HepG2 (cell line): ENCODE measurements around the gene NME9. TPM values are rescaled to one million over a fixed set of nuclear protein-coding genes. Genes with fewer than 3 reads are reported as not detected.

Experiments
- ATAC-seq: fragments of 200-7000 bp; cut with Tn5 transposase; 3 replicates; pipeline ENCODE4 v1.9.1; 2020; ENCODE audit warnings: mild to moderate bottlenecking, moderate library complexity
- BruUV-seq: library from RNA; stranded (reverse); fragments of 400-500 nt; replicated peaks from 2 replicates; lab custom pipeline; 2021; lab: Mats Ljungman, UMichigan
- CTCF ChIA-PET: fragments of 300-600 bp; formaldehyde crosslinking; extraction: SDS; loops from one replicate; lab custom pipeline; 2021; ENCODE audit warnings: low total read pairs, inconsistent platforms, low intra/inter-chr PET ratio; lab: Yijun Ruan, JAX
- POLR2A ChIA-PET: fragments of 350-600 bp; sonication (Branson Sonifier 250); formaldehyde crosslinking; loops from one replicate; lab custom pipeline; 2020; ENCODE audit warnings: antibody characterized with exemption, inconsistent platforms; lab: Yijun Ruan, JAX
- DNase-seq: peaks from one replicate; pipeline ENCODE4 v3.0.0-alpha.2; 2015; ENCODE audit warnings: low spot score
- FAIRE-seq: peaks from 3 replicates; lab custom pipeline; 2011; peaks lifted over from hg19 to GRCh38; lab: Jason Lieb, UNC
- H2AFZ ChIP-seq: one replicate; pipeline ENCODE4 v1.6.1; 2011; ENCODE audit warnings: low read length, inconsistent platforms
- H3K27ac ChIP-seq: fragments of 300-600 bp; 3 replicates; pipeline ENCODE4 v1.8.0; 2011; ENCODE audit warnings: mixed run types, mild to moderate bottlenecking, mixed read lengths, low read length, inconsistent platforms; ENCODE audit not compliant: insufficient read depth; ENCODE audit errors: extremely low read length
- H3K27me3 ChIP-seq, 2 experiments: fragments of 200-600 bp in 1 of 2; 2 replicates in 1 of 2; 3 replicates in 1 of 2; pipeline versions ENCODE4 v1.6.0 to v1.8.0; 2011; ENCODE audit warnings: low read length in 2 of 2, mild to moderate bottlenecking in 2 of 2, moderate library complexity in 2 of 2, inconsistent platforms in 1 of 2; ENCODE audit not compliant: insufficient read depth in 2 of 2, control insufficient read depth in 1 of 2
- H3K36me3 ChIP-seq, 2 experiments: fragments of 200-600 bp in 1 of 2; replicated peaks in 1 of 2; 2 replicates in 1 of 2; 3 replicates in 1 of 2; pipeline versions ENCODE4 v1.5.1 to v1.8.0; 2011; ENCODE audit warnings: low read length in 2 of 2, inconsistent platforms in 1 of 2; ENCODE audit not compliant: insufficient read depth in 2 of 2, control insufficient read depth in 1 of 2
- H3K4me1 ChIP-seq: 2 replicates; pipeline ENCODE4 v1.5.1; 2012; ENCODE audit warnings: low read length, inconsistent platforms; ENCODE audit not compliant: insufficient read depth
- H3K4me2 ChIP-seq: 2 replicates; pipeline ENCODE4 v1.6.0; 2011; ENCODE audit warnings: low read depth, low read length, inconsistent platforms
- H3K4me3 ChIP-seq, 3 experiments: fragments of 200-600 bp in 1 of 3; sonication (generic), shearing (Covaris generic) in 1 of 3; replicated peaks in 1 of 3; 2 replicates each; pipeline ENCODE4 v1.5.1; 2011 to 2016; ENCODE audit warnings: low read length in 3 of 3, inconsistent platforms in 2 of 3, low read depth in 2 of 3, mild to moderate bottlenecking in 2 of 3, control low read depth in 1 of 3, mixed read lengths in 1 of 3; ENCODE audit not compliant: insufficient read depth in 1 of 3
- H3K79me2 ChIP-seq: one replicate; pipeline ENCODE4 v1.6.1; 2011; ENCODE audit warnings: low read length, inconsistent platforms; ENCODE audit not compliant: insufficient read depth
- H3K9ac ChIP-seq: 2 replicates; pipeline ENCODE4 v1.6.0; 2011; ENCODE audit warnings: mild to moderate bottlenecking, low read depth, low read length, inconsistent platforms; ENCODE audit not compliant: insufficient read depth
- H3K9me3 ChIP-seq: 2 replicates; pipeline ENCODE4 v1.5.1; 2012; ENCODE audit warnings: mild to moderate bottlenecking, low read length
- H4K20me1 ChIP-seq: 2 replicates; pipeline ENCODE4 v1.6.0; 2011; ENCODE audit warnings: inconsistent platforms, mild to moderate bottlenecking, low read length, moderate library complexity; ENCODE audit not compliant: insufficient read depth
- BRD4 ChIP-seq: sonication (generic); formaldehyde crosslinking; IDR thresholded peaks from 2 replicates; pipeline ENCODE4 v1.4.0; 2020; ENCODE audit warnings: missing genetic modification reagents
- CREM ChIP-seq, 2 experiments: sonication (generic) in 1 of 2; formaldehyde crosslinking in 1 of 2; IDR thresholded peaks; 2 replicates each; pipeline versions ENCODE4 v1.4.0 to v1.6.1; 2016 to 2020; ENCODE audit warnings: antibody characterized with exemption in 1 of 2, mild to moderate bottlenecking in 1 of 2, missing genetic modification reagents in 1 of 2
- GATAD2A ChIP-seq: IDR thresholded peaks from 2 replicates; pipeline ENCODE4 v1.6.1; 2016
- HOXA5 ChIP-seq: sonication (generic); formaldehyde crosslinking; IDR thresholded peaks from 2 replicates; pipeline ENCODE4 v1.4.0; 2020; ENCODE audit warnings: missing genetic modification reagents
- KDM5B ChIP-seq: sonication (generic); formaldehyde crosslinking; IDR thresholded peaks from 2 replicates; pipeline ENCODE4 v1.4.0; 2020; ENCODE audit warnings: missing genetic modification reagents, mild to moderate bottlenecking, borderline replicate concordance
- NFKB2 ChIP-seq: sonication (generic); formaldehyde crosslinking; IDR thresholded peaks from 2 replicates; pipeline ENCODE4 v1.4.0; 2020; ENCODE audit warnings: missing genetic modification reagents, borderline replicate concordance
- NR2F6 ChIP-seq, 2 experiments: IDR thresholded peaks; 2 replicates each; pipeline ENCODE4 v1.6.1; 2016; ENCODE audit warnings: antibody characterized with exemption in 1 of 2, mild to moderate bottlenecking in 1 of 2
- PHF8 ChIP-seq: sonication (generic); formaldehyde crosslinking; IDR thresholded peaks from 2 replicates; pipeline ENCODE4 v1.5.0; 2020; ENCODE audit warnings: missing genetic modification reagents
- POLR2A ChIP-seq, 2 experiments: IDR thresholded peaks; 2 replicates each; pipeline ENCODE4 v1.6.1; 2011; ENCODE audit warnings: low read depth in 2 of 2, low read length in 2 of 2, mild to moderate bottlenecking in 1 of 2, moderate library complexity in 1 of 2; ENCODE audit not compliant: insufficient read depth in 1 of 2
- SALL1 ChIP-seq: sonication (generic); formaldehyde crosslinking; IDR thresholded peaks from 2 replicates; pipeline ENCODE4 v1.8.0; 2022; ENCODE audit warnings: mild to moderate bottlenecking, missing genetic modification reagents
- SP5 ChIP-seq: IDR thresholded peaks from 2 replicates; pipeline ENCODE4 v1.6.1; 2016; ENCODE audit warnings: low read depth, borderline replicate concordance
- ZBTB7A ChIP-seq: sonication (generic); formaldehyde crosslinking; IDR thresholded peaks from 2 replicates; pipeline ENCODE4 v1.8.0; 2022; ENCODE audit warnings: mild to moderate bottlenecking, missing genetic modification reagents
- ZFP36L1 ChIP-seq: sonication (generic); formaldehyde crosslinking; IDR thresholded peaks from 2 replicates; pipeline ENCODE4 v1.8.0; 2022; ENCODE audit warnings: mild to moderate bottlenecking, missing genetic modification reagents, moderate library complexity
- ZFP90 ChIP-seq: sonication (generic); formaldehyde crosslinking; IDR thresholded peaks from 2 replicates; pipeline ENCODE4 v1.8.0; 2022; ENCODE audit warnings: missing genetic modification reagents, mild to moderate bottlenecking, inconsistent platforms, borderline replicate concordance
- ZNF644 ChIP-seq: IDR thresholded peaks from 2 replicates; pipeline ENCODE4 v1.6.1; 2016; ENCODE audit warnings: low read depth
- ZNF768 ChIP-seq: sonication (generic); formaldehyde crosslinking; IDR thresholded peaks from 2 replicates; pipeline ENCODE4 v1.4.0; 2020; ENCODE audit warnings: missing genetic modification reagents
- ZSCAN12 ChIP-seq: sonication (generic); formaldehyde crosslinking; IDR thresholded peaks from 2 replicates; pipeline ENCODE4 v1.9.0; 2021; ENCODE audit warnings: mild to moderate bottlenecking, missing genetic modification reagents
- ZSCAN25 ChIP-seq: sonication (generic); formaldehyde crosslinking; IDR thresholded peaks from 2 replicates; pipeline ENCODE4 v1.8.0; 2022; ENCODE audit warnings: mild to moderate bottlenecking, missing genetic modification reagents
- whole genome bisulfite sequencing: methylation state at CpG from one replicate; pipeline ENCODE4 v1.1.6; 2017; ENCODE audit warnings: low lambda C conversion rate; 5-methylcytosine and 5-hydroxymethylcytosine counted together
- in situ Hi-C: cut with HindIII; loops from 2 replicates; pipeline ENCODE4 v1.10.0; 2017; ENCODE audit warnings: low pct_unique_long_range_greater_than_20kb; ENCODE audit not compliant: extremely low pct_ligation_motif_present
- intact Hi-C: fragments of 100-400 bp; cut with micrococcal nuclease; formaldehyde crosslinking; loops from one replicate; pipeline ENCODE4 v1.10.0; 2022; ENCODE audit not compliant: unreplicated experiment
- polyA plus RNA-seq, 8 experiments: library from polyadenylated mRNA; depleted of rRNA in 3 of 8; stranded (reverse) in 7 of 8; unstranded in 1 of 8; fragments of >200 nt; fragmentation: Illumina TruSeq in 4 of 8; extraction: Trizol in 4 of 8; gene quantifications; 2 replicates each; pipeline versions ENCODE4 v1.2.1 to v1.2.3, GENCODE V29; 2011 to 2016; ENCODE audit warnings: low read depth in 4 of 8, missing spikeins in 1 of 8, mixed read lengths in 1 of 8; ENCODE audit not compliant: insufficient read depth in 1 of 8
- total RNA-seq, 5 experiments: library from RNA; depleted of rRNA; stranded (reverse); fragments of >200 nt; fragmentation: Illumina TruSeq; extraction: Trizol; gene quantifications; 2 replicates each; pipeline ENCODE4 v1.2.3, GENCODE V29; 2016; ENCODE audit warnings: low read depth in 1 of 5
- TF ChIP-seq, protein P1 (sequence below): sonication (generic); formaldehyde crosslinking; IDR thresholded peaks from 2 replicates; pipeline ENCODE4 v1.5.0; 2020; ENCODE audit warnings: missing genetic modification reagents, mild to moderate bottlenecking, borderline replicate concordance

The NME9 gene
- total and polyA plus RNA-seq, 2 of the 13 experiments (the other 11 are each of a cell fraction or from before 2014, with no cell fraction given), result not detected

DNA sequence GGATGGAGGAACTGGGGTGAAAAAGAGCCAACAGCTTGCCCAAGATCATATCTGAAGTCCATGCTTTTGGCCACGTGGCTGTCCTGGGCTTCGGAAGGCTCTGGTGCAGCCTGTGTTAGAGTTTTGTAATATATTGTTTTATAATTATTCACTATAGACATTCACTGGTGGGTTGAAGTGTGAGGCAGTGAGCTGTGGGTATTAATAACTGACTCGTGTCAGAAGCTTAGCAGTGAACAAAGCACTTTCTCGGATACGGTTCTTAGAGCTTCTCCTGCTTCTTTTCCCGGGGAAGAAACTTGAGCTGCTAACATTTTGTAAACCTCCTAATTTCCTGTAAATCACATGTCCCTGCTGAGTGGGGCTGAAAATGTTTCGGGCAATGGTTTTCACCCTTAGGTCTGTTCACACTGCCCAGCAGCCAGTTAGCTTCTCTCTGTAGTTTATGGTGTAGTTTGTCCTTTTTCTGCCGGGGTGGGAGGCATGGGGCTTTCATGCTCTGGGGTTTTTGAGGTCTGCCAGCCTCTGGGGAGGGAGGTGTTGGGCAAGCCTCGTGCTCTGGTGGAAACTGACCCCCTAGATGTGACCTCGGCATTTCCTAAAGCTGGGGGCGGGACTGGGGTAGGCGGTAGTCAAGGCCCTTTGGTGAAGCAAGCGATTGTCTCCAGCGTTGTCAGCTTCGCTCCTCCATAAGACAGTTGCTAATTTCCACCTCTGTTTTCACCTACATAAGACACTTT, 20.4 kb upstream of the NME9 start (continued):
- TF ChIP-seq NR2F6 (IDR thresholded peaks at IDR 0.05), result no peak; the same call in 1 of the 2 replicates
- TF ChIP-seq NR2F6 (CRISPR knock-in tag; IDR thresholded peaks at IDR 0.05), result peak; percentile 60; the same call in 1 of the 2 replicates
- no peak for TF ChIP-seq CREM (IDR thresholded peaks at IDR 0.05)
- no peak for TF ChIP-seq CREM (CRISPR knock-in tag; IDR thresholded peaks at IDR 0.05)
- TF ChIP-seq SP5 (CRISPR knock-in tag), result 0 out of 2 replicates have a peak, but pooled peaks have one; percentile 39

DNA sequence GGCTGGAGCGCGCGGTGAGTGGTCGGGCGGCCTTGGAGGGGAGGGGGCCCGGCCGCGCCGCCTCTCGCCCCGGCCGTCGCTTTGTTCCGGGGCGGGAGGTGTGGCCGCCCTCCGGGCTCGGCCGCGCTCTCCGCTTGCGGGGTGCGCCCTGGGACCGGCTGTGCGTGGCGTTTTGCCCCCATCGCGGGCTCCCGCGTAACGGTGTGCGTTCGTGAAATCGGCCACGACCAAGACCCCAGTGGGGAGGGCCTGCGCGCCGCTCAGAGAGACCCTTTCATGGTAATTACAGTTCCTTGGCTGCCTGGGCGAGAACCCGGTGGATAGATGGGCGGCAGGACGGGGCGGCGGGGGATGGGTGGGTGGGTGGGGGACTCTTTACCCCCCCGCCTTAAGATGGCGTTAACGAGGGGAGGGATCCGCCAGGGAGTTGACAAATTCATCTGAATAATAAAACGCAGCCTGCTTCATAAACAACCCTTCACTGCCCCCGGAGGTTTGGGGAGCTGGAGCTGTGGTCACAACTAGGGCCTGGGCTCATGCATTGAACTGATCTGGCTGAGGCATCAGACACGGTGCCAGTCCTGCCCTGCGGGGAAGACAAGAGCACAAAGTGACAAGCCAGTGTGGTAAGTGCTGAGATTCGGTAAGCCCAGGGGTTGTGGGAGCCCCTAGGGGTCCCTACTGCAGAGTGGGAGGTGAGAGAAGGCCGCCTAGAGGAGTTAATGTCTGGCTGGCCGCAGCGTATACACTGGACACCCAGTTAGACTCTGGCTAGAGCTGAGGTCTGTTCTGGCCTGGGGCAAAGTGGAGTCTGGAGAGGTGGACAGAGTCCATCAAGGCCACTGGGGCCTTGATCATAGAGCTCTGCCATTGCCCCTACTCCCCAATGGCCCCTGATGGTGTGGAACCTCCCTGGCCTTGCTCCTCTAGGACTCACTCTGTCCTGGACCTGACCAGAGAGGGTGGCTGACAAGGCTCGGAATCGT, 19.4 kb upstream of the NME9 start:
- POLR2A ChIA-PET, result interaction anchor here (0.7 to 2.8 kb wide), 5 partner anchors 15 to 174 kb away, joined by 3 to 15 read pairs (median 4); partner anchors contain the start of genes DBR1 and ESYT3
- Histone ChIP-seq H3K4me3 (peak overlapping the region; percentile 77 to 86 (median 85); a peak in 5 of 6 replicates), H3K9me3 (no peaks in the 10 kb centered on the region), H3K4me1 (peaks cover 46% of the 10 kb centered on the region), H3K27ac (peak overlapping the region; percentile 77), H3K4me2 (peak overlapping the region; percentile 83), H4K20me1 (no peaks in the 10 kb centered on the region), H3K27me3 (no peaks in the 10 kb centered on the region), H2AFZ (no peak overlapping the region), H3K79me2 (peaks cover 2% of the 10 kb centered on the region), H3K36me3 (no peaks in the 10 kb centered on the region; a peak in 1 of 5 replicates), H3K9ac (peak overlapping the region; percentile 74)
- peak; percentile 48 for FAIRE-seq
- in situ Hi-C loops, result loop anchor here (5.0 kb wide), 1 partner anchor 48 kb away; no protein-coding TSS in a partner anchor
- intact Hi-C loops, result loop anchor here (1.0 to 5.0 kb wide), 3 partner anchors 16 to 162 kb away; partner anchors contain the start of gene ARMC8
- DNase-seq, result peak; percentile 29
- ATAC-seq, result peak; percentile 76
- CTCF ChIA-PET, result interaction anchor here (1.0 to 2.4 kb wide), 2 partner anchors 14 to 17 kb away, joined by 3 to 9 read pairs; no protein-coding TSS in a partner anchor
- 0% methylated on average over 1 of the region's 58 CpGs for WGBS
- BruUV-seq, result no TSS peak
- TF ChIP-seq BRD4 (CRISPR knock-in tag), result 0 out of 2 replicates have a peak, but pooled peaks have one; percentile 28
- 0 out of 2 replicates have a peak, but pooled peaks have one; percentile 23 for TF ChIP-seq ZSCAN25 (CRISPR knock-in tag)
- peak; percentile 53; the same call in 1 of the 2 replicates for TF ChIP-seq ZNF644
- TF ChIP-seq SALL1 (CRISPR knock-in tag), result peak; percentile 24
- peak; percentile 87 for TF ChIP-seq ZNF768 (CRISPR knock-in tag)
- TF ChIP-seq, protein P1, sequence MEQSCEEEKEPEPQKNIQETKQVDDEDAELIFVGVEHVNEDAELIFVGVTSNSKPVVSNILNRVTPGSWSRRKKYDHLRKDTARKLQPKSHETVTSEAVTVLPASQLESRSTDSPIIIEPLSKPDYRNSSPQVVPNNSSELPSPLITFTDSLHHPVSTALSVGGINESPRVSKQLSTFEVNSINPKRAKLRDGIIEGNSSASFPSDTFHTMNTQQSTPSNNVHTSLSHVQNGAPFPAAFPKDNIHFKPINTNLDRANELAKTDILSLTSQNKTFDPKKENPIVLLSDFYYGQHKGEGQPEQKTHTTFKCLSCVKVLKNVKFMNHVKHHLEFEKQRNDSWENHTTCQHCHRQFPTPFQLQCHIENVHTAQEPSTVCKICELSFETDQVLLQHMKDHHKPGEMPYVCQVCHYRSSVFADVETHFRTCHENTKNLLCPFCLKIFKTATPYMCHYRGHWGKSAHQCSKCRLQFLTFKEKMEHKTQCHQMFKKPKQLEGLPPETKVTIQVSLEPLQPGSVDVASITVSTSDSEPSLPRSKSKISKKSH (CRISPR knock-in tag), result 0 out of 2 replicates have a peak, but pooled peaks have one; percentile 41
- peak in 1 of 2 experiments; percentile 48; a peak in 1 of 4 replicates for TF ChIP-seq POLR2A (IDR thresholded peaks at IDR 0.05; ENCODE audit: insufficient read depth in 1 of 2, low read depth in 2 of 2, low read length in 2 of 2)
- 0 out of 2 replicates have a peak, but pooled peaks have one; percentile 44 for TF ChIP-seq KDM5B (CRISPR knock-in tag)
- 0 out of 2 replicates have a peak, but pooled peaks have one; percentile 21 for TF ChIP-seq HOXA5 (CRISPR knock-in tag)
- peak; percentile 28; the same call in 1 of the 2 replicates for TF ChIP-seq PHF8 (CRISPR knock-in tag)
- no peak for TF ChIP-seq ZFP36L1 (CRISPR knock-in tag)
- TF ChIP-seq NFKB2 (CRISPR knock-in tag), result peak; percentile 34; the same call in 1 of the 2 replicates
- 0 out of 2 replicates have a peak, but pooled peaks have one; percentile 31 for TF ChIP-seq ZSCAN12 (CRISPR knock-in tag)
- TF ChIP-seq ZFP90 (CRISPR knock-in tag), result 0 out of 2 replicates have a peak, but pooled peaks have one; percentile 52
- TF ChIP-seq GATAD2A, result peak; percentile 25; the same call in 1 of the 2 replicates
- peak; percentile 29; the same call in 1 of the 2 replicates for TF ChIP-seq ZBTB7A (CRISPR knock-in tag)
